AG20443 (cell line): ENCODE results near the gene B3GNT7.
"Not testable (repeated sequence)": the region's sequence is repeated elsewhere in the genome, so short reads cannot be mapped to it uniquely, and the experiment has no call there.

Source experiments
- DNase-seq: peaks from one replicate; pipeline ENCODE4 v3.0.0; 2012; ENCODE audit warnings: low spot score, mixed read lengths

The B3GNT7 gene

GRCh38 chr2:231425811-231426703, 30.5 kb downstream of the B3GNT7 start:
- no peak for DNase-seq

- DNase-seq, result no peak
These were observed 31.6 kb downstream of the B3GNT7 start for GRCh38 chr2:231427116-231427515.

GRCh38 chr2:231429152-231429551, 33.6 kb downstream of the B3GNT7 start:
- no peak for DNase-seq

GRCh38 chr2:231429901-231430300, 34.4 kb downstream of the B3GNT7 start:
- DNase-seq, result no peak

GRCh38 chr2:231430437-231430836, 34.9 kb downstream of the B3GNT7 start:
- not testable (repeated sequence) for DNase-seq

GRCh38 chr2:231431606-231432005, 36.1 kb downstream of the B3GNT7 start:
- no peak for DNase-seq

GRCh38 chr2:231433990-231434389, 38.5 kb downstream of the B3GNT7 start:
- DNase-seq, result no peak

- no peak for DNase-seq
These were observed 41.4 kb downstream of the B3GNT7 start for GRCh38 chr2:231436957-231437356.

GRCh38 chr2:231449503-231450054, 54.1 kb downstream of the B3GNT7 start:
- no peak for DNase-seq

- DNase-seq, result no peak
These were observed 55.1 kb downstream of the B3GNT7 start for GRCh38 chr2:231450548-231450989.
